RPMI8226 (cell line): Measurements from ENCODE around the gene RANBP9.

Experiments used
- DNase-seq: peaks from one replicate; pipeline ENCODE4 v3.0.0-alpha.2; 2015

RANBP9 gene

GRCh38 chr6:13591205-13591921 is 120.3 kb downstream of the RANBP9 start:
- no peak for DNase-seq

GRCh38 chr6:13590574-13591153 is 121.0 kb downstream of the RANBP9 start:
- no peak for DNase-seq

GRCh38 chr6:13589801-13590200 is 121.8 kb downstream of the RANBP9 start:
- DNase-seq: no peak

GRCh38 chr6:13586603-13587542 is 124.8 kb downstream of the RANBP9 start:
- no peak for DNase-seq

GRCh38 chr6:13581700-13582229 is 129.9 kb downstream of the RANBP9 start:
- DNase-seq: no peak

- no peak for DNase-seq
Observed at GRCh38 chr6:13579911-13580310, 131.7 kb downstream of the RANBP9 start.

GRCh38 chr6:13577926-13578325 is 133.7 kb downstream of the RANBP9 start:
- no peak for DNase-seq

GRCh38 chr6:13576017-13576416 is 135.6 kb downstream of the RANBP9 start:
- no peak for DNase-seq

GRCh38 chr6:13575377-13575775 is 136.3 kb downstream of the RANBP9 start:
- no peak for DNase-seq

GRCh38 chr6:13574571-13575376 is 136.9 kb downstream of the RANBP9 start, which contains the start of gene SIRT5:
TSS of gene SIRT5 (plus strand) at chr6:13574601. CDS start at chr6:13584111, 9,510 bp downstream.
- DNase-seq: peak; percentile 93

GRCh38 chr6:13574149-13574570 is 137.5 kb downstream of the RANBP9 start:
- DNase-seq: peak; percentile 99

- DNase-seq: peak; percentile 53
Observed at GRCh38 chr6:13573669-13574110, 137.9 kb downstream of the RANBP9 start.

- no peak for DNase-seq
Observed at GRCh38 chr6:13572951-13573654, 138.5 kb downstream of the RANBP9 start.

- no peak for DNase-seq
Observed at GRCh38 chr6:13572240-13572639, 139.4 kb downstream of the RANBP9 start.
